Neural cell (in vitro differentiated cells): Measurements from ENCODE around the gene DIS3L2. TPM values are rescaled to one million over a fixed set of nuclear protein-coding genes. Genes with fewer than 3 reads are reported as not detected.

Experiments used
- H2AFZ ChIP-seq: fragments of 200-600, 300-800 bp; sonication (generic), shearing (Covaris generic); 2 replicates; pipeline ENCODE4 v1.6.0; 2014; ENCODE audit warnings: low read depth, mild to moderate bottlenecking, antibody characterized with exemption, low read length, moderate library complexity
- H3F3A ChIP-seq: fragments of 200-600 bp; shearing (Covaris generic); 2 replicates; pipeline ENCODE4 v1.6.1; 2016; ENCODE audit warnings: mild to moderate bottlenecking, moderate library complexity, mixed read lengths, antibody characterized with exemption, low read length; ENCODE audit not compliant: insufficient read depth, poor library complexity, severe bottlenecking
- H3K27ac ChIP-seq: fragments of 200-600, 300-800 bp; sonication (generic), shearing (Covaris generic); 2 replicates; pipeline ENCODE4 v1.5.1; 2014; ENCODE audit warnings: mild to moderate bottlenecking, low read length, moderate library complexity
- H3K27me3 ChIP-seq: fragments of 300-800, 200-600 bp; sonication (generic), shearing (Covaris generic); 2 replicates; pipeline ENCODE4 v1.6.0; 2014; ENCODE audit warnings: mild to moderate bottlenecking, low read depth, low read length, moderate library complexity; ENCODE audit not compliant: insufficient read depth
- H3K36me3 ChIP-seq: fragments of 300-800, 200-600 bp; sonication (generic), shearing (Covaris generic); 2 replicates; pipeline ENCODE4 v1.5.1; 2014; ENCODE audit warnings: mild to moderate bottlenecking, antibody characterized with exemption, low read length, moderate library complexity; ENCODE audit not compliant: insufficient read depth
- H3K4me2 ChIP-seq: fragments of 300-800, 200-600 bp; sonication (generic), shearing (Covaris generic); 2 replicates; pipeline ENCODE4 v1.6.0; 2014; ENCODE audit warnings: mild to moderate bottlenecking, low read length
- H3K4me3 ChIP-seq: fragments of 300-800, 200-600 bp; sonication (generic), shearing (Covaris generic); 2 replicates; pipeline ENCODE4 v1.5.1; 2014; ENCODE audit warnings: mild to moderate bottlenecking, low read length, moderate library complexity
- H3K79me2 ChIP-seq: fragments of 200-600 bp; shearing (Covaris generic); replicated peaks from 2 replicates; pipeline ENCODE4 v1.6.0; 2014; ENCODE audit warnings: mild to moderate bottlenecking, low read length, moderate library complexity; ENCODE audit not compliant: insufficient read depth
- H3K9ac ChIP-seq: fragments of 300-800, 200-600 bp; sonication (generic), shearing (Covaris generic); 2 replicates; pipeline ENCODE4 v1.6.1; 2016; ENCODE audit warnings: mild to moderate bottlenecking, low read length, mixed read lengths
- H3K9me2 ChIP-seq: fragments of 200-600 bp; shearing (Covaris generic); 2 replicates; pipeline ENCODE4 v1.6.1; 2016; ENCODE audit warnings: mild to moderate bottlenecking, low read length, mixed read lengths; ENCODE audit not compliant: insufficient read depth
- H3K9me3 ChIP-seq: fragments of 200-600, 300-800 bp; sonication (generic), shearing (Covaris generic); 2 replicates; pipeline ENCODE4 v1.6.1; 2016; ENCODE audit warnings: mild to moderate bottlenecking, mixed run types, low read length, moderate library complexity, mixed read lengths
- H4K20me1 ChIP-seq: fragments of 200-600 bp; shearing (Covaris generic); 2 replicates; pipeline ENCODE4 v1.6.1; 2016; ENCODE audit warnings: mild to moderate bottlenecking, mixed run types; ENCODE audit not compliant: insufficient read depth
- CTCF ChIP-seq: fragments of 450-650 bp; IDR thresholded peaks from 2 replicates; pipeline ENCODE4 v1.5.1; 2014; ENCODE audit warnings: antibody characterized with exemption, mild to moderate bottlenecking, moderate library complexity; ENCODE audit not compliant: poor library complexity, severe bottlenecking
- EP300 ChIP-seq: fragments of 450-650 bp; conservative IDR thresholded peaks from 2 replicates; pipeline ENCODE4 v1.6.1; 2014; ENCODE audit warnings: antibody characterized with exemption, mild to moderate bottlenecking, moderate library complexity; ENCODE audit not compliant: poor library complexity, severe bottlenecking
- EZH2 ChIP-seq: fragments of 200-600, 300-800 bp; shearing (Covaris generic), sonication (generic); IDR thresholded peaks from 2 replicates; pipeline ENCODE4 v1.6.1; 2014; ENCODE audit warnings: antibody characterized with exemption, low read length, borderline replicate concordance, mild to moderate bottlenecking; ENCODE audit not compliant: insufficient read depth, poor library complexity, severe bottlenecking
- MXI1 ChIP-seq: fragments of 450-650 bp; conservative IDR thresholded peaks from 2 replicates; pipeline ENCODE4 v1.6.1; 2014; ENCODE audit warnings: antibody characterized with exemption, mild to moderate bottlenecking; ENCODE audit not compliant: poor library complexity, severe bottlenecking
- POLR2AphosphoS5 ChIP-seq: IDR thresholded peaks from 2 replicates; pipeline ENCODE4 v1.6.1; 2012
- RAD21 ChIP-seq: fragments of 450-650 bp; conservative IDR thresholded peaks from 2 replicates; pipeline ENCODE4 v1.6.1; 2014; ENCODE audit warnings: antibody characterized with exemption, mild to moderate bottlenecking, moderate library complexity
- REST ChIP-seq: IDR thresholded peaks from 2 replicates; pipeline ENCODE4 v1.6.1; 2012; ENCODE audit warnings: borderline replicate concordance
- SMC3 ChIP-seq: fragments of 450-650 bp; conservative IDR thresholded peaks from 2 replicates; pipeline ENCODE4 v1.6.1; 2014; ENCODE audit warnings: antibody characterized with exemption, mild to moderate bottlenecking, moderate library complexity; ENCODE audit not compliant: poor library complexity
- TAF1 ChIP-seq: IDR thresholded peaks from 2 replicates; pipeline ENCODE4 v1.6.1; 2012; ENCODE audit warnings: low read depth
- polyA plus RNA-seq: library from polyadenylated mRNA; depleted of rRNA; stranded (reverse); fragments of >200 nt; gene quantifications from 2 replicates; pipeline ENCODE4 v1.2.3, GENCODE V29; 2014

Gene DIS3L2
- polyA plus RNA-seq, 1 donor from 2014 or later, result 20.0 TPM

- Histone ChIP-seq H3F3A (no peaks in the 10 kb centered on the region), H3K27ac (no peak overlapping the region), H3K27me3 (no peaks in the 10 kb centered on the region), H3K36me3 (no peaks in the 10 kb centered on the region), H3K9me2 (no peaks in the 10 kb centered on the region), H2AFZ (no peak overlapping the region), H3K9ac (no peak overlapping the region), H3K79me2 (no peaks in the 10 kb centered on the region), H4K20me1 (no peaks in the 10 kb centered on the region), H3K4me3 (no peak overlapping the region), H3K4me2 (no peak overlapping the region), H3K9me3 (no peaks in the 10 kb centered on the region)
- no peak for TF ChIP-seq CTCF
- TF ChIP-seq RAD21, result no peak
- TF ChIP-seq TAF1, result no peak
- TF ChIP-seq EP300, result no peak
- TF ChIP-seq REST, result no peak
- no peak for TF ChIP-seq SMC3
- no peak for TF ChIP-seq EZH2
- no peak for TF ChIP-seq MXI1
- no peak for TF ChIP-seq POLR2AphosphoS5
These were observed 271.4 kb downstream of the DIS3L2 start for GRCh38 chr2:232232915-232233314.

- no peaks in the 10 kb centered on the region for H3K27me3 ChIP-seq
- H3K9me2 ChIP-seq, result no peaks in the 10 kb centered on the region
- no peaks in the 10 kb centered on the region for H3K36me3 ChIP-seq
- no peak overlapping the region for H3K9ac ChIP-seq
- no peaks in the 10 kb centered on the region for H3F3A ChIP-seq
- H3K79me2 ChIP-seq, result no peaks in the 10 kb centered on the region
- no peak overlapping the region for H3K4me2 ChIP-seq
- H3K27ac ChIP-seq, result no peak overlapping the region
- no peaks in the 10 kb centered on the region for H3K9me3 ChIP-seq
- H4K20me1 ChIP-seq, result no peaks in the 10 kb centered on the region
- no peak overlapping the region for H2AFZ ChIP-seq
- no peak for TF ChIP-seq TAF1
- no peak for TF ChIP-seq RAD21
- no peak for TF ChIP-seq POLR2AphosphoS5
- no peak for TF ChIP-seq EZH2
- no peak for TF ChIP-seq MXI1
- no peak for TF ChIP-seq SMC3
- TF ChIP-seq REST, result no peak
- no peak for TF ChIP-seq EP300
- no peak for TF ChIP-seq CTCF
- no peak overlapping the region for H3K4me3 ChIP-seq
These were observed 273.6 kb downstream of the DIS3L2 start for GRCh38 chr2:232234922-232235615.
